Left cardiac atrium (tissue), 4 donors: ENCODE results near the gene CFAP126. TPM values are rescaled to one million over a fixed set of nuclear protein-coding genes. Genes with fewer than 3 reads are reported as not detected.
A peak's percentile ranks its signal among the peaks of the same experiment; 100 is the strongest.

ENCODE experiments used
- ATAC-seq, 2 donors: fragments of 200-7000 bp; cut with Tn5 transposase; one replicate each; pipeline ENCODE4 v1.9.1; 2020; ENCODE audit warnings: mild to moderate bottlenecking in 2 of 2, moderate library complexity in 2 of 2
- DNase-seq: peaks from one replicate; pipeline ENCODE4 v3.0.0-alpha.2; 2020
- intact Hi-C, 2 donors: fragments of 100-400 bp; cut with DNase I; formaldehyde crosslinking; loops; one replicate each; pipeline versions ENCODE4 v1.14.1 to v1.15.1; 2022 to 2023
- total RNA-seq, 2 donors: library from RNA; stranded (reverse); fragmentation: NEBNext Ultra II Directional; extraction: Animal tissue kit (Norgen Biotek cat#: 25700); gene quantifications; one replicate each; pipeline ENCODE4 v1.2.1, GENCODE V29; 2021
- donor health status: DM: no; HTN: yes; CAD: no.
- donor health status: DM: no; HTN: yes; CAD: no; lungs with severe emphysema.
- donor health status: DM: yes; HTN: yes; CAD: no.
- donor health status: Dilated cardiomyopathy.

Gene CFAP126
- total RNA-seq, 2 donors from 2014 or later, result not detected

GRCh38 chr1:161388639-161389038, 21.0 kb upstream of the CFAP126 start:
- no peak for DNase-seq
- no peak for ATAC-seq
- intact Hi-C loops, result loop anchor here (10.0 kb wide), 2 partner anchors 164 to 194 kb away; partner anchors contain the start of genes ADAMTS4 (in 1 of the 2), APOA2 (in 1 of the 2) and TOMM40L (in 1 of the 2)

GRCh38 chr1:161382214-161383019, 14.7 kb upstream of the CFAP126 start:
- intact Hi-C loops, result loop anchor here (2.0 to 10.0 kb wide), 3 partner anchors 156 to 188 kb away; partner anchors contain the start of genes TOMM40L (in 2 of the 2), ADAMTS4 (in 1 of the 2) and APOA2 (in 1 of the 2)
- DNase-seq (peak; percentile 48), ATAC-seq (peak; percentile 85 to 94)

DNA sequence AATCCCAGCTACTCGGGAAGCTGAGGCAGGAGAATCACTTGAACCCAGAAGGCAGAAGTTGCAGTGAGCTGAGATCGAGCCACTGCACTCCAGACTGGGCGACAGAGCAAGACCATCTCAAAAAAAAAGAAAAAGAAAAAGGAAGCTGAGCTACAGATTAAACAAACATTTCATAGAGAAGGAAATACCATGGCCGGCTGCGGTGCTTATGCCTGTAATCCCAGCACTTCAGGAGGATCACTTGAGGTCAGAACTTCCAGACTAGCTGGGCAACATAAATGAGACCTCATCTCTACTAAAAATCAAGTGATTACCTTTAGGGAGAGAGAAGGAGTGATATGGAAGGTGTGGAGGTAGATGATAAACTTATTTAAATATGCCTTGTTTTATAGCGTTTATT, 14.0 kb upstream of the CFAP126 start:
- intact Hi-C loops, result loop anchor here (2.0 to 10.0 kb wide), 3 partner anchors 155 to 187 kb away; partner anchors contain the start of genes TOMM40L (in 2 of the 2), ADAMTS4 (in 1 of the 2) and APOA2 (in 1 of the 2)
- ATAC-seq (no peak), DNase-seq (no peak)

- DNase-seq (peak; percentile 54), ATAC-seq (peak in 1 of 2 donors; percentile 31)
- intact Hi-C loops, result loop anchor here (10.0 kb wide), 2 partner anchors 64 to 184 kb away; partner anchors contain the start of genes ADAMTS4 (in 1 of the 2) and SDHC (in 1 of the 2)
These were observed 11.4 kb upstream of the CFAP126 start for GRCh38 chr1:161379071-161379470.

GRCh38 chr1:161378014-161378413, 10.3 kb upstream of the CFAP126 start:
- DNase-seq (no peak), ATAC-seq (no peak)
- intact Hi-C loops, result loop anchor here (10.0 kb wide), 2 partner anchors 63 to 183 kb away; partner anchors contain the start of genes ADAMTS4 (in 1 of the 2) and SDHC (in 1 of the 2)

- ATAC-seq, result no peak
- intact Hi-C loops, result loop anchor here (10.0 kb wide), 2 partner anchors 60 to 180 kb away; partner anchors contain the start of genes ADAMTS4 (in 1 of the 2) and SDHC (in 1 of the 2)
- DNase-seq, result no peak
These were observed 6.7 kb upstream of the CFAP126 start for GRCh38 chr1:161374373-161374772.

DNA sequence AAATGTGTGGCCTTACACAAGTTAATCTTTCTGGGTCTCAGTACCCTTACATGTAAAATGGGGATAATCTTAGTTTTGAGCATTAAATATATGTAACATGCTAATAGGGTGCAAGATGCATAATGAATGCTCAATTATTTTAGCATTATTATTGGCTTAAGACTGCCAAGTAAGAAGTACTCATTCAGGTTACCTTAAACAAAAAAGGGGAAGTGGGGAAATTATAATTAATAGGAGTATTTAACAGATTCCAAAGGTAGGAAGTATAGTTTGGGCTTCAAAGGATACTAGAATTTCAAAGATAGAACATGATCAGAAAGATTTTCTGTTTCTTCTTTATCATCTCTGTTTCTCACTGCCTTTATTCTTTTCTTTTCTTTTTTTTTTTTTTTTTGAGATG, 5.8 kb upstream of the CFAP126 start:
- ATAC-seq, result no peak
- intact Hi-C loops, result loop anchor here (10.0 kb wide), 2 partner anchors 59 to 179 kb away; partner anchors contain the start of genes ADAMTS4 (in 1 of the 2) and SDHC (in 1 of the 2)
- DNase-seq, result no peak

DNA sequence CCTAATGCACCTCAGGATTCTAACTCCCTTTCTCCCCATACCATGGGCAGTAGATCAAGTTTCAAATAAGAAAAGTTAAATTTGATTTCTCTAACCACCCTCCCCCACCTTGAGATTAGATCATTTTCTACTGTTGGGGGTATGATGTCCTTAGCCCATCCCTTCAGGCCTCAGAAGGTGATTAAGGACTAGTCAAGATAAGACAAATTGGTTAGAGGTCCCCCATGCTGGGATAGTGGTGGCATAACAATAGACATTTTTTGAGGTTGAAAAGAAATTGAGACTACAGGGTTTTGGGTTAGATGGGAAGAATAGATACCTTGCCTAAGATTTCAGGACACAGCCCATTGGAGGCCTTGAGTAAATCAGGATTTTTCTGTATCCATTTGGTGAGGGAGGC, 2.5 kb downstream of the CFAP126 start:
- DNase-seq (no peak), ATAC-seq (no peak)
- intact Hi-C loops, result no loop called here

DNA sequence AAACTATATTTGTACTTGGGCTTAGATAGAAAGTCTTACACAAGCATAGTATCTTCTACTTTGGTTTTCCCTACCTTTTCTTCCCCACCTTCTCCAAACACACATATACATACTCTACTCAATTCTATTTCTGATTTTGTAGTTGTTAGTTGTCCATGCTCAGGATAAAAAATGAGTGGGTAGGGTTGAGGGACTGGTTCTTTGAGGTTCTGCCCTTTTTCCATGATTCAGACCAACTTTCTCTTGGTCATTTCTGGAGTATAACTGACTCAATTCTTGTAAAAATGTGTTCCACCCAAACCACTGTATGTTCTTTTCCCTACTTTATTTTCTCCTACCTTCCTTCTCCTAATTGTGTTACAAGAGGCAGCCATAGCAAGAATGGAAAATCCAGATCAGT, 3.3 kb downstream of the CFAP126 start:
- intact Hi-C loops, result no loop called here
- no peak for DNase-seq
- ATAC-seq, result no peak

- DNase-seq (no peak), ATAC-seq (peak; percentile 23 to 43)
- intact Hi-C loops, result no loop called here
These were observed 8.4 kb downstream of the CFAP126 start for GRCh38 chr1:161359291-161359690.

DNA sequence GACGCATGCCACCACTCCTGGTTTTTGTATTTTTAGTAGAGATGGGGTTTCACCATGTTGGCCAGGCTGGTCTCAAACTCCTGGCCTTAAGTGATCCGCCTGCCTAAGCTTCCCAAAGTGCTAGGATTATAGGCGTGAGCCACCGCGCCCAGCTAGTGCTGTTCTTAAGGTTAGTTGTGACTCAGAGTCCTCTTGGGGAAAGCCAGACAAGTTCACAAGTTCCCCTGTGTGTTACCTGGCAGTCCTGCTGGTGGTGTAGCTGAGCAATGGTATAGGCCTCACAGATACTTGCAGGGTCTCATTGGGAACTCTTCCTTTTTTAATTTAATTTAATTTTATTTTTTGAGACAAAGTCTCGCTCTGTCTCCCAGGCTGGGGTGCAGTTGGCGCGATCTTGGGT, 10.6 kb downstream of the CFAP126 start:
- intact Hi-C loops, result no loop called here
- ATAC-seq (no peak), DNase-seq (no peak)

DNA sequence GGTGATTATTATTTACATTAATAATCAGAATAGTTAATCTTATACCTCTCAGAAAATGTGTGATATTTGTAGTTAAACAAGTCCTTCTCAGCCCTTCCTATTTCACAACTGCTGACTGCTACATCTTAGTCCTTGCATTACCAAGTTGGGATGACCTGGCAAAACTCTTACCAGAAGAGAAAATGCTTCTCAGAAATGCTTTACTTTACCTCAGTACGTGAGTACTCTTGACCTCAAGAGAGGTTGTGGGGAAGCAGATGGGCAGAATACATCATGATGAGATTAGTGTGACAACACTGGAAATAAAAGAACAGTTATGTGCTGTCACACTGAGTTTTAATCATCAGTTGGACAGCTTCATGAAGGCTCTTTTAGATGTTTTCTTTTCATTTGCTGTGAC, 16.2 kb downstream of the CFAP126 start:
- no peak for DNase-seq
- ATAC-seq, result no peak
- intact Hi-C loops, result no loop called here

DNA sequence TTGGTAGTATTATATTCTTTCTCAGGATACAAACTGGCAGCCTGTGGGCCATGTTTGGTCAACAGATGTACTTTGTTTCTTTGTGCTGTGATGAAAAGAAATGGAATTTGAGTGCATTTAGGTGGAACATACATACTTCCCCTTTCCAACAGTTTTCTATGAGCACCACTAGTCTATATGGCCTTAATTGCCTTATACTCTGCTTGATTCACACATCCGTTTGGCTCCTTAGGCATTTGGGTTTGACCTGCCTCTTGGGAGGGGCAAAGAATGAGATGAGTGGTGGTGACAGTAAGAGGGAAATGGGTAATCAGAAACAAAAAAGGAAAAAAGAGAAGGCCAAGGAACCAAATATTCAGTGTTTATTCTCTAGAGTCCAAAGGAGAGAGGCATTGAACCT, 17.0 kb downstream of the CFAP126 start:
- DNase-seq (no peak), ATAC-seq (no peak)
- intact Hi-C loops, result no loop called here

DNA sequence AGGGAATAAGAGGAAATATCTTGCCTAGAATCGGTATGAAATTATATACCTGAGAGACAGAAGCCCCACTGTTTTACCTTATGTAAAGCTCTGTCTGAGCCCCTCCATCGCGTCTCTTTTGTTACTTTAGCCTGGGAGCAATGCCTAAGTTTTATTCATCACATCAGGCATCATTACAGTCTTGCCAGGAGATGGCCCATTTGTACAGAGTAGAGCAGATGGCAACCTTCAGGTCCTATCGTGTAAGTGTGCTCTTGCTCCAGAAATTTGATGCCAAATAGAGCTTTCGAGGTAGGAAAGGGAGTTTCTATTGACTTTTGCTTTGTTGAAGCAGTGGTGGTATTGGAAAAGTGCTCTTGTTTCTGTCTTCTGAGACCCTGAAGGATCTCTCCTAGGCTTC, 24.9 kb downstream of the CFAP126 start:
- DNase-seq (no peak), ATAC-seq (no peak)
- intact Hi-C loops, result no loop called here

DNA sequence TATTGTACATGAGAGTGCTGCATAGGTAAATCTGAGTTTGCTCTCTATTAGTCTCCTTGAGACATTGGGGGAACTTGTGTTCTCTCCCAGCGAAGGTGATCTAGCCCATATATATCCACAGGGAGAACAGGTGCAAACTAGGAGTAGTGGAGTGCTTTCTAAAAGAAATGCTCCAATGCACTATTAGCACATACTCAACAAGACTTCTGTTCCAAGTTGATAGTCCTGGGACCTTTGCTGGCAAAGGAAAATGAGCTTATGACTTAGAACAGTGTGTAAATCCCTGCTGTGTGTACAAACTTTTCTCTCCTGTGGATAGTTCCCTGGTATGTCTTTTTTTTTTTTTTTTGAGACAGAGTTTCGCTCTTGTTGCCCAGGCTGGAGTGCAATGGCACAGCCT, 25.5 kb downstream of the CFAP126 start:
- intact Hi-C loops, result no loop called here
- no peak for ATAC-seq

DNA sequence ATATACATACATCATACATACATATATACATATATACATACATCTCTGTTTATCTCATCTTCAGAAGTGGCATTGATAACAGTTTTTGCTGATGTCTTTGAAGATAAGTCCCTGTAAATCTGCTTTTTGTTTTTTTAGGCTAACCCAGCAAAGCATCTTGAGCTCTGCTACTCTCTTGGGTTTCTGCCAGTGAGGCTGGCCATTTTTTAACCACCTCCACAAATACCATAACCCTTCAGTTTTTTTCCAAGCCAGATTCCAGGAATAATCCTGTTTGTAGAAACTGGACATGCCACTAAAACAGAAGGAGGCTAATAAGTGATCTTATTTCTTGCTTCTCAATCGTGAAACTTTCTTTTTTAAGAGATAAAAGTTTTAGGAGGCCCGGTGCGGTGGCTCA, 31.9 kb downstream of the CFAP126 start:
- intact Hi-C loops, result no loop called here
- no peak for ATAC-seq
- DNase-seq, result no peak

More for the DNA sequence above, 25.5 kb downstream of the CFAP126 start:
- DNase-seq, result no peak

GRCh38 chr1:161333166-161333565, 34.5 kb downstream of the CFAP126 start:
- ATAC-seq (no peak), DNase-seq (no peak)
- intact Hi-C loops, result no loop called here

DNA sequence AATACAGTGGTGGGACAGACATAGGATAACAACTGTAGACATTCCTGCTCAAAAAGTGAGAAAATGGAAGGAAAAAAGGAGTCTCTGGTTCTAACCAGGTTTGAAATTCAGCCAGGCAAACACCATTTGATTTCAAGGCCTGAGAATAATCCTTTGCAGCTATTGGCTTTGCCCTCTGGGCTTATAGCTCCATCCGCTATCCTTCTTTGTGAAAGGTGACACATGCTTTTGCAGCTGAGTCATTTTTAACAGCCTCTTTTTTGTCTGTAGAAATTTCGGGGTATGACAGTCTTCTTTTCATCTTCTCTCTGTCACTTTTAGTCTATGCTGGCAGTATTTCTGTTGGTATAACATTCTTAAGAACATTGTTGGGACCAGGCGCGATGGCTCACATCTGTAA, 37.3 kb downstream of the CFAP126 start:
- ATAC-seq (no peak), DNase-seq (no peak)
- intact Hi-C loops, result no loop called here

GRCh38 chr1:161324020-161324419, 43.7 kb downstream of the CFAP126 start:
- DNase-seq (no peak), ATAC-seq (no peak)
- intact Hi-C loops, result no loop called here
